Cardiac septum (tissue), 1 donor: ENCODE results near the gene DEUP1. TPM values are rescaled to one million over a fixed set of nuclear protein-coding genes. Genes with fewer than 3 reads are reported as not detected.
"Not testable (repeated sequence)": the region's sequence is repeated elsewhere in the genome, so short reads cannot be mapped to it uniquely, and the experiment has no call there.

ENCODE experiments used
- DNase-seq: peaks from one replicate; pipeline ENCODE4 v3.0.0-alpha.2; 2020; ENCODE audit warnings: low spot score
- intact Hi-C: fragments of 100-400 bp; cut with DNase I; formaldehyde crosslinking; loops from one replicate; pipeline ENCODE4 v1.14.0; 2022
- total RNA-seq: library from RNA; stranded (reverse); fragmentation: NEBNext Ultra II Directional; extraction: Animal tissue kit (Norgen Biotek cat#: 25700); gene quantifications from one replicate; pipeline ENCODE4 v1.2.1, GENCODE V29; 2021
- donor health status: DM: no; HTN: no; CAD: no.

The DEUP1 gene
- total RNA-seq, 1 donor from 2014 or later, result not detected

GRCh38 chr11:93348930-93349329 lies 18.4 kb downstream of the DEUP1 start:
- DNase-seq, result no peak
- intact Hi-C loops, result no loop called here

- intact Hi-C loops, result no loop called here
- DNase-seq, result no peak
These were observed 20.3 kb downstream of the DEUP1 start for GRCh38 chr11:93350835-93351234.

- intact Hi-C loops, result no loop called here
- DNase-seq, result no peak
These were observed 28.9 kb downstream of the DEUP1 start for GRCh38 chr11:93359396-93359795.

- DNase-seq, result no peak
- intact Hi-C loops, result no loop called here
These were observed 30.9 kb downstream of the DEUP1 start for GRCh38 chr11:93361435-93361834.

GRCh38 chr11:93368022-93368421 lies 37.5 kb downstream of the DEUP1 start:
- no peak for DNase-seq
- intact Hi-C loops, result no loop called here

- intact Hi-C loops, result no loop called here
- DNase-seq, result no peak
These were observed 39.7 kb downstream of the DEUP1 start for GRCh38 chr11:93370260-93370659.

- intact Hi-C loops, result no loop called here
- no peak for DNase-seq
These were observed 59.2 kb downstream of the DEUP1 start for GRCh38 chr11:93389737-93390136.

GRCh38 chr11:93392867-93393266 lies 62.3 kb downstream of the DEUP1 start:
- DNase-seq, result no peak
- intact Hi-C loops, result no loop called here

GRCh38 chr11:93393386-93393785 lies 62.8 kb downstream of the DEUP1 start:
- no peak for DNase-seq
- intact Hi-C loops, result no loop called here

- intact Hi-C loops, result no loop called here
- DNase-seq, result no peak
These were observed 63.9 kb downstream of the DEUP1 start for GRCh38 chr11:93394488-93394887.

GRCh38 chr11:93396316-93396715 lies 65.8 kb downstream of the DEUP1 start:
- DNase-seq, result no peak
- intact Hi-C loops, result no loop called here

- intact Hi-C loops, result no loop called here
- DNase-seq, result no peak
These were observed 73.4 kb downstream of the DEUP1 start for GRCh38 chr11:93403930-93404329.

- intact Hi-C loops, result no loop called here
- DNase-seq, result no peak
These were observed 77.3 kb downstream of the DEUP1 start for GRCh38 chr11:93407777-93408401.

- no peak for DNase-seq
- intact Hi-C loops, result no loop called here
These were observed 79.9 kb downstream of the DEUP1 start for GRCh38 chr11:93410441-93410840.

- intact Hi-C loops, result no loop called here
- DNase-seq, result no peak
These were observed 81.2 kb downstream of the DEUP1 start for GRCh38 chr11:93411705-93412104.

GRCh38 chr11:93432247-93432646 lies 101.7 kb downstream of the DEUP1 start:
- intact Hi-C loops, result no loop called here
- DNase-seq, result no peak

GRCh38 chr11:93443232-93443631 lies 112.7 kb downstream of the DEUP1 start:
- intact Hi-C loops, result not testable (repeated sequence)

GRCh38 chr11:93444617-93445073 lies 114.1 kb downstream of the DEUP1 start:
- DNase-seq, result no peak
- intact Hi-C loops, result no loop called here

More at GRCh38 chr11:93443232-93443631, 112.7 kb downstream of the DEUP1 start:
- DNase-seq, result not testable (repeated sequence)

- no peak for DNase-seq
These were observed 127.7 kb downstream of the DEUP1 start for GRCh38 chr11:93458286-93458685.

GRCh38 chr11:93463666-93464065 lies 133.1 kb downstream of the DEUP1 start:
- DNase-seq, intact Hi-C loops: not testable (repeated sequence)

More at GRCh38 chr11:93458286-93458685, 127.7 kb downstream of the DEUP1 start:
- intact Hi-C loops, result no loop called here

- intact Hi-C loops, result no loop called here
- no peak for DNase-seq
These were observed 134.5 kb downstream of the DEUP1 start for GRCh38 chr11:93464927-93465540.
